M059J (cell line): ENCODE results near the gene MBNL2. TPM values are rescaled to one million over a fixed set of nuclear protein-coding genes. Genes with fewer than 3 reads are reported as not detected.
A peak's percentile ranks its signal among the peaks of the same experiment; 100 is the strongest.
"Not testable (repeated sequence)": the region's sequence is repeated elsewhere in the genome, so short reads cannot be mapped to it uniquely, and the experiment has no call there.

Experiments
- DNase-seq: peaks from one replicate; pipeline ENCODE4 v3.0.0-alpha.2; 2012; ENCODE audit warnings: low read depth
- total RNA-seq: library from RNA; depleted of rRNA; stranded (reverse); fragments of >200 nt; shearing (Covaris generic); gene quantifications from 2 replicates; pipeline ENCODE4 v1.2.3, GENCODE V29; 2014

Gene MBNL2
- total RNA-seq, 1 experiment from 2014 or later: 72.8 TPM

DNA sequence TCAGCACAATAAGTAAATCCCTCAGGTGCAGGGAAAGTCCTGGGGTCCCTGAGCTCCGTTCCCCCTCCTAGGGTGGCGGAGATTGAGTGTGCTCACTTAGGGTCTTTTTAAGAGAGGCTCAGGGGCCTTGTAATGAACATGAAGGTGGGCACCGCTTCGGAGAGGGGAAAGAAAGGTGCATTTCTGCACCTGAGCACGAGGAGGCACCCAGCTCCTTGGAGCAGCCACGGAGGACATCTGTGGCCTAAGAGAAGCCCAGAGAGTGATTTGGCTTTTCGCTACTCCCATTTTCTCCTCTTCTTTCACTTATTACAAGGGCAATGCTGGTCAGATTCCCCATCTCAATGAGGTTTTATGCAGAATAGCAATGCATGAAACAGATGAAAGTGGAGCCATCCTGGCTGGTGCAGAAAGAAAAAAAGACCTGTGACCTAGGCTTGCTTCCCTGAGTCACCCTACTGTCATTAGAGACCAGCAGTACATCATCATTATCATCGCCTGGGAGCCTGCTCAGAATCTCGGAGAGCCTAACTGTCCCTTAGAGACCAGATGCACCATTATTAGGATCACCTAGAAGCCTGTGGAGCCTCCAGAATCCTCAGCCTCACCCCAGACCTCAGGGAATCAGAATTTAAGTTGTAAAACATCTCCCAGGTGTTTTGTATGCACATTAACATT, 125.3 kb downstream of the MBNL2 start:
- no peak for DNase-seq

DNA sequence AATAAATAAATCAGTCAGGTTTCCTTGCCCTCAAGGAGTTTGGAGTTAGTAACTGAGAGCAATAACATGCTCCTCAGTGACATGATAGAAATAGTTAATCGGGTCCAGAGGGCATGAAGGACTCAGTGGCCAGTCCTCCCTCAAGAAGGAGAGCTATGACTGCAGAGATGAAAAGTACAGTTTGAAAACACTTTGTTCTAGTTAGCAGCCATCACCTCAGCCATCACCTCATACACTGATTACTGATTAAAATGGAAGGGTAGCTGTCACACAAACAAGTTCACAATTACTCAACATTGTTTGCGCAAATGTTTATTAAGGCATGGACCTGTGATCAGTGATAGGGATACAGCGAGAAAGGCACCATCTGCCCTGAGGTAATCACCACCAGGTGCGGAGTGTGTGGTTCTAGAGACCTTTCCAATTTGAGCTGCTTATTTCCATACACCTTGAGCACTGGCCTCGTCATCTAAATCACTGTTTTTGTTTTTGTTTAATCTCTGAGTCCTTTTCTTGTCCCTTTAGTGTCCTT, 126.5 kb downstream of the MBNL2 start:
- no peak for DNase-seq

DNA sequence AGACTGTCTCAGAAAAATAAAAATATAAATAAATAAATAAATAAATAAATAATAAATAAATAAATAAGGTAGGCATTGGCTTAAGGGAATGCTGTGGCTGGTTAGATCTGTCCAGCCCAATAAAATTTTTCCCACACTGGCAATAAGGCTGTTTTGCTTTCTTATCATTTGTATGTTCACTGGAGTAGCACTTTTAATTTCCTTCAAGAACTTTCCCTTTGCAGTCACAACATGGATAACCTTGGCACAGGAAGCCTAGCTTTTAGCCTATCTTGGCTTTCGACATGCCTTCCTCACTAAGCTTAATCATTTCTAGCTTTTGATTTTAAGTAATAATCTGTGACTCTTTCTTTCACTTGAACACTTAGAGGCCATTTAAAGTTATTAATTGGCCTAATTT, 129.9 kb downstream of the MBNL2 start:
- not testable (repeated sequence) for DNase-seq

GRCh38 chr13:97352815-97353214, 130.7 kb downstream of the MBNL2 start:
- no peak for DNase-seq

DNA sequence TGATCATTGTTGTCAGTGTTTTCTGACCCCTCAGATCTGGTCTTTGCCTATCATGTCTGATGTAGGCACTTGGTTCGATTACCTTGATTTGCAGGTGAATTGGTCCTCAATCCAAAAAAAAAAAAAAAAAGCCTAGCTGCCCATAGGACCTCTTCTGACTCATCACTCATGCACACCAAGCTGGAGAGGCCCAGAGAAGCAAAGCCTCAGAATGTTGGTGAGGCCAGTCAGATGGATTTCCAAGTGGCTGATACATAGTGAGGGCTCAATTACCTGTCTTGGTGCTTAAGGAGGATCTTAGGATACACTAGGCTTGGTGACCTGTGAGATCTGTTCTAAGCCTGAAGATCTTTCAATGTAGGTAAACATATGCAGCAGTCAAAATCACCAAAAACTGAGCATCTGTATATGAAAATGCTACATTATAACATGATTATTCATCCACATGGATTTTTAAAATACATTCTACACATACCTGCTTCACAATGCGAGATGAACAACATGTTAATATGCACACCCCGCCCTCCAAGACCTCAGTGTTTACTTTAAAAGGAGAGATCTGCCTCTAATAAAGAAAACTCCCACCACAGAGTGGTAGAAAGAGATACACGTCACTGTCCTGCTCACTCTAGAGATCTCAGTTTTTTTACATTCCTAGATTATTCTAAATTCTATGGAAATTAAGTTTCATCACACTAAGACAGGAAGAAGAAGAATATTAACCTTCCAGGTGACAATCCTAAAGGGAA, 132.0 kb downstream of the MBNL2 start:
- peak; percentile 78 for DNase-seq

- DNase-seq: no peak
These were observed 132.7 kb downstream of the MBNL2 start for GRCh38 chr13:97354808-97355207.

DNA sequence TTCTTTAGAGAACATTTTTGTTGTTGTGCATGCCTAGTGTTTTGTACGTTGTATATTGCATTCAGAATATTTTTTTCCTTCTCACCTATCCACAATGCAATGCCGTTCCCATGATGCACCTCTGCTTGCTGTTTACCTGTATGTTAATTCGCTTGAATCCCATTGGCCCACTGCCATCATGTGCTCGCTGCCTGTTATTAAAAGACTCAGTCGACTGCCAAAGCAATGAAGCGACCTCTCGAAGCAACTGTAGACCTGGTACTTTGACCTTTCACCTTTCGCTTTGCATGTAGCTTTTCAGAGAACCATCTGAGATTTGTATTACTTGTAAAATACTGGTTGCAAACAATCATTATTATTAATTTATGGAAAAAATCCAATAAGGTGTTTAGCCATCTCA, 134.5 kb downstream of the MBNL2 start:
- no peak for DNase-seq

GRCh38 chr13:97359181-97360057, 137.3 kb downstream of the MBNL2 start:
- DNase-seq: peak; percentile 77

DNA sequence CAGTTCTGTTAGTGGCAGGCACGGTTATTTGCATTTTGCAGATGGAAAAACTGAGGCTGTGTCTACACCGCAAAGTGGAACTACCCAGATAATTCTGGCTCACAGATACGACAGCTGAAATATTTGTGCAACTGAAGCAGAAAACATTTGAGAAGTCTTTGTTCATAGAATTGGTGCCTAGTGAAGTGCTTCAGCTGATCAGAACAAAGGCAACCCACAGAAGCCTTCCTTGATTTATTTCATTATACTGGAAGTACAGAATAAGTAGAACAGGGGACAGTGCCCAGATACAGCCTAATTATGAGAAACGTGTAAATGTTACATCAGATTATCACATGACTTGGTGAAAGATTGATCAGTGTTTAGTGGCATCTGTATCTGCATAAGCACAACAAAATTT, 138.5 kb downstream of the MBNL2 start:
- no peak for DNase-seq

DNA sequence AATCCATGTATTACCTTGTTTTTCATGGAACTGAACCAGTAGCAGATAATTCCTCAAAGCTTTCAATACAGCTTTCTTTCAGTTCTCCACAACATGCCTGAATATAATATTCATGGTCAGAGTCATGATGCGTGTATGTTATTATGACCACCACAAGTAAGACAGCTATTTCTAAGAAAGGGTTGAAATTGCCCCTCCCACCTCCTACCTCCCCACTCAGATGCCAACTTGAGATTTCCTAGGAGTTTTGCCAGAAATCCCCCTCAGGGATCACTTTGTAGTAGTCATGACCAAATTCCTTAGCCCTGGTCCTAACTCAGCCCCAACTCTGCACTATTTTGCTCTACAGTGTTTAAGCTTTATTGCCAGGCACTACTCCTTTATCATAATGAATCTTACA, 141.9 kb downstream of the MBNL2 start:
- no peak for DNase-seq

- no peak for DNase-seq
These were observed 142.7 kb downstream of the MBNL2 start for GRCh38 chr13:97364827-97365226.

GRCh38 chr13:97366172-97366688, 144.1 kb downstream of the MBNL2 start:
- DNase-seq: peak; percentile 15

DNA sequence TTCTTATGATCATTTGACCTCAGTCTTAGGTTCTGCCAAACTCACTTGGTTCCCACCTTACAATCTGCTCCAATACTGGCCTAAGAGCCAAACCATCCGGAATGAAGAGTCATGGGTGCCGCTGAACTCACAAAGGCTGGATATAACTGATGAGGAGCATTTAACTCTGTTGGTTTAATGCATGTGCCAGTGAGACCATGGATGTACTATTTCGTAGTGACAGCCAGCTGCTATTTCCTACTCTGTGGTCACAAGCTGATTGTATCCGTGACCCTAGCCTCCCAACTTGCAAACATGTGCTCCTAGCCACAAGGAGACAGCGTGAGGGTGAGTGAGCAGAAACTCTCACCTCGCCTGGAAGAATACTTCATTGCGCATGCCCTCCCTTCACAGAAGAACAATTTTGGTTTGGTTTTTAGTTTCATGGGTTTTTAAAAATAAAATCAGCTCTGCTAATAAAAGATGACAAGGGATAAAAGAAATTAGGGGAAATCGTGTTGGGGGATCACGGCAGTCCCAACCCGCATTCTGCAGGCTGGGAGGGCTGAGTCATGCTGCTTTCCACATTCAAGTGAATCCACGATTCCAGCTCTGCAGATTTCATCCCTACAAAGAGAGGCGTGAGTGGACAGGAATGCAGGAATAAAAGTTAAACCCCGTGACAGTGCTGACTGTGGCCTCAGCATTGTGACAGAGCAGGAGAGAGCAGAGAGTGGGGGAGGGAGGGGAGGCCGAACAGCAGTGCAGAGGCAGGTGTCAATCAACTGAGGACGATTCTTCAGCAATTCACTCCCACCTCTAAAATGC, 145.1 kb downstream of the MBNL2 start:
- peak; percentile 88 for DNase-seq

DNA sequence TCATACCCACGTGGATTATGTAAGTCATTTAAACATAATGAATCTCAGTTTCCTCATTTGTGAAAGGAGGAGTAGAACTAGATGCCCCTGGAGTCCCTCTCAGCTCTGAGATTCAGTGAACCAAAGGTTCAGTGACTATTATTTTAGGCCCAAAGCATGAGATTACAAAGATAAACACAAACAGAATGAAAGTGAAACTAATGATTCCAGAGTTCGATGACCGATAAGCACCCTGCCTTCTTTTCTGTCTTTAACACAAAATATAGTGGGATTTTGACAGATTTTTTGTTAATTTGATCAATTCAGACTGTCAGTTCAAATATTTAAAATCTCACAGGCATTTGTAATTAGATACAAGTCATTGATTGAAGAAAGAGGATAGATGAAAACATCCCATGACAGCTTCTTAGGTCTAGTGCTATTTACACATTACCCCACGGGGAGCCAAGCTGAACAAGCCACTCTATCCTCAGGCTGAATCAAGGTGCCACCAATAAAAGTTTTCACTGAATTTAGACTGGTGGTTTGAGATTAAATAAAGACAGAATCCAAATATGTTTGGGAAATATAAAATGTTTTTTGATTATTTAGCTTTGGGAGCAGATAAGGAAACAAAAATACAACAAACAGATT, 147.2 kb downstream of the MBNL2 start:
- peak; percentile 26 for DNase-seq

- DNase-seq: no peak
These were observed 149.5 kb downstream of the MBNL2 start for GRCh38 chr13:97371486-97372109.

DNA sequence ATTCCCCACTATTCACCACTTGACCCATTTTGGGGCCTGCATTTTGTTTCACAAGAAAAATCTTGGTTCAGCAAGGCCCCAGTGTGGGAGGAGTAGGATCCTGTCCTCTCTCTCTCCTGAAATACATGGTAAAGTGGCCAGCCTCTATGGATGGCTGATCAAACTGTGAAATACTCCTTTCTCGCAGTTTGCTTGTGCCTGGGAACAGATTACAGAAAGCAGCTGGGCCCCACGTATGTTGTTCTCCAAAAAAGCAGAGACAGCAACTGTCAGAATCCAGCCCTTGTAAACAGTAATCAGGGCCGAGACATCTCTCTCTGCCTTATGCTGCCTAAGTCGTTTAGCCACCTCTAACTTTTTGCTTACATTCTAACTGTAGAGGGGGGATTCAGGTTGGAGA, 150.8 kb downstream of the MBNL2 start:
- DNase-seq: no peak

GRCh38 chr13:97373787-97374186, 151.7 kb downstream of the MBNL2 start:
- no peak for DNase-seq

DNA sequence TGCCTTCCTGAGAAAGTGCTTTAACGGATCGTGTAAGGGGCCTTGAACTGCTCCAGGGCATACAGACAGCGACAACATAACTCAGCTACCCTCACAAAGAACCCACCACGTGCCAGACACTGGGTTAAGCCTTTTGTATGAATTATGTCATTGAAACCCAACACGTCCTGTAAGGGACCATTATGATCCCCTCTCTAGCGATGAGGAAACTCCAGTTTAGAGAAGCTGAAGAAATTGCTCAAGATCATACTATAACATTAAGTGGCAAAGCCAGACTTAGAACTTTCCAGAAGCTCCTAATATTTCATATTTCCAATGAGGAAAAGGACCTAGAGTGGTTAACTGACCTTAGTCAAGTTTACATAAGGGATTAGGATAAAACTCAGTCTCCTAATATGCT, 154.8 kb downstream of the MBNL2 start:
- no peak for DNase-seq

- DNase-seq: no peak
These were observed 157.3 kb downstream of the MBNL2 start for GRCh38 chr13:97379386-97379785.

DNA sequence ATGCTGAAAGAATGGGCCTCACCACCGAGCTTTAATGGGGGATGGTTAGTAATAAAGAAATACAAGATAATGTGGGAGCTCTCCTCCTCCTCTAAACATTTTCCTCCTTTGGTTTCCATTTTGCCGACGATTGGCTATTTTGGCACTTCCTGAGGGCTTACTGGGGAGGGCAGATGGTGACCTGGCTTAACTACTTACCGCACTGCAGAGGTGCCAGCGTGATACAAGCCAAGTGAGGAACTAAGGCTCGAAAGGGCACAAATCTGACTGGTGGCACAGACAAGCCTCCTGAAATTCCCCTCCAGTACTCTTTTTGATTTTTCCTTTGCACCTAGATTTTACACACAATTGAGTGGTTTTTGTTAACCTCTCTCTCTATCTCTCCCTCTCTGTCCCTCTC, 158.6 kb downstream of the MBNL2 start:
- no peak for DNase-seq
